HG03066 (cell line): ENCODE measurements around the gene RPL41.
"Not testable (repeated sequence)": the region's sequence is repeated elsewhere in the genome, so short reads cannot be mapped to it uniquely, and the experiment has no call there.

ENCODE experiments used
- ATAC-seq: cut with Tn5 transposase; IDR thresholded peaks from one replicate; pipeline ENCODE4 v1.9.1; 2021; ENCODE audit warnings: low read depth; ENCODE audit not compliant: unreplicated experiment

RPL41 gene

DNA sequence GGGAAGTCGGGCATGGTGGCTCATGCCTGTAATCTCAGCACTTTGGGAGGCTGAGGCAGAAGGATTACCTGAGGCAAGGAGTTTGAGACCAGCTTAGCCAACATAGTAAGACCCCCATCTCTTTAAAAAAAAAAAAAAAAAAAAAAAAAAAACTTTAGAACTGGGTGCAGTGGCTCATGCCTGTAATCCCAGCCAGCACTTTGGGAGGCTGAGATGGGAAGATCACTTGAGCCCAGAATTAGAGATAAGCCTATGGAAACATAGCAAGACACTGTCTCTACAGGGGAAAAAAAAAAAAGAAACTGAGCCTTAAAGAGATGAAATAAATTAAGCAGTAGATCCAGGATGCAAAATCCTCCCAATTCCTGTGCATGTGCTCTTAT, 13.8 kb upstream of the RPL41 start:
- no peak for ATAC-seq

DNA sequence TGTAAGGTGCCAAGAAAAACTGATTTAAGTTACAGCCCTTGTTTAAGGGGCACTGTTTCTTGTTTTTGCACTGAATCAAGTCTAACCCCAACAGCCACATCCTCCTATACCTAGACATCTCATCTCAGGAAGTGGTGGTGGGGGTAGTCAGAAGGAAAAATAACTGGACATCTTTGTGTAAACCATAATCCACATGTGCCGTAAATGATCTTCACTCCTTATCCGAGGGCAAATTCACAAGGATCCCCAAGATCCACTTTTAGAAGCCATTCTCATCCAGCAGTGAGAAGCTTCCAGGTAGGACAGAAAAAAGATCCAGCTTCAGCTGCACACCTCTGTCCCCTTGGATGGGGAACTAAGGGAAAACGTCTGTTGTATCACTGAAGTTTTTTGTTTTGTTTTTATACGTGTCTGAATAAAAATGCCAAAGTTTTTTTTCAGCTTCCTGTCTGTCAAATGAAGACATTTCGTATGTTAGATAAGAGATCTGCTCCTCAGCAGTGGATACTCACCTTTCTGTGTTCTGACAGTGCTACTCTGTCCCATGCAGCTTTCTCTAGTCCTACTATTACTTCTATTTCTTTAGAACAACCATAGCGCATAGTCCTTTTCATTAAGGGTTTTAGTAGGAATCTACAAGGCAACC, 13.2 kb upstream of the RPL41 start:
- no peak for ATAC-seq

DNA sequence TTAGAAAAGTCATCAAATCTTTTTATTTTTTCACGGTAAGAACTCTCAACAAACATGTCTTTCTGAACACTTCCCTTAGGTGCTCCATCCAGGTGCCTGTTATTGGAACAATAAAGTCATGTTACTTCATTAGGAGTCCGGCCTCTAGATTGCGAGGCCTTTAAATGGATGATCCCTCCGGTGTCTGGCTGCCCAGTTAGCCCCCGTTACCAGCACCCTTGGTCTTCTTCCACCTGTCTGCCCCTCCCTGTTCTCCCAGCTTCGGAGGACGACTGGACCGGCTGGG, 12.7 kb upstream of the RPL41 start:
- ATAC-seq, result no peak

DNA sequence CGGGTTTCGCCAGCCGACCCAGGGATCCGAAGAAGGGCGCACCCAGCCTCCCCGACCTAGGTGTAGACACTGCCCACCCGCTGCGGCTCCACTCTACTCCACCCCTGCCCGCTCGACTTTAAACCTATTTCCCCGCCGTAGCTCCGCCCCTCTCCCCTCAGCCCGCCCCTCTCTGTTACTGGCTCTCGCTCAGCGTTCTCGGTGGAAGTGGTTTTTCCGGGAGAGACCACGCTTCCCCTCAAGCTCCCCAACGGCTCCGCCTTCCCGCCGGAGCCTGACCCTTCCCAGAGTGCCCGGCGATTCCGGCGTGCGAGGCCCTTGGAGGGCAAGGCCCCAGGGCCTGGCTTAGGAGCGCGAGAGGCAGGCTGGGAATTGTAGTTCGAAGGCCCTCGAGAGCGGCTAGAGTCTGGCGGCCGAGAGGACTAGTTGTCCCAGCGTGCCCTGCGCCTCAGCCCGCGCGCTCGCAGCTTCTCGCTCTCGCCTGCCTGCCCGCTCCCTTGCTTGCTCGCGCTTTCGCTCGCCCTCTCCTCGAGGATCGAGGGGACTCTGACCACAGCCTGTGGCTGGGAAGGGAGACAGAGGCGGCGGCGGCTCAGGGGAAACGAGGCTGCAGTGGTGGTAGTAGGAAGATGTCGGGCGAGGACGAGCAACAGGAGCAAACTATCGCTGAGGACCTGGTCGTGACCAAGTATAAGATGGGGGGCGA, 12.2 kb upstream of the RPL41 start, which contains the start of gene PA2G4:
Gene PA2G4 (plus strand): TSS at position 451 of the 706 bp plus-strand sequence. CDS start 179 bp downstream, at position 630.
- ATAC-seq, result peak; percentile 92

DNA sequence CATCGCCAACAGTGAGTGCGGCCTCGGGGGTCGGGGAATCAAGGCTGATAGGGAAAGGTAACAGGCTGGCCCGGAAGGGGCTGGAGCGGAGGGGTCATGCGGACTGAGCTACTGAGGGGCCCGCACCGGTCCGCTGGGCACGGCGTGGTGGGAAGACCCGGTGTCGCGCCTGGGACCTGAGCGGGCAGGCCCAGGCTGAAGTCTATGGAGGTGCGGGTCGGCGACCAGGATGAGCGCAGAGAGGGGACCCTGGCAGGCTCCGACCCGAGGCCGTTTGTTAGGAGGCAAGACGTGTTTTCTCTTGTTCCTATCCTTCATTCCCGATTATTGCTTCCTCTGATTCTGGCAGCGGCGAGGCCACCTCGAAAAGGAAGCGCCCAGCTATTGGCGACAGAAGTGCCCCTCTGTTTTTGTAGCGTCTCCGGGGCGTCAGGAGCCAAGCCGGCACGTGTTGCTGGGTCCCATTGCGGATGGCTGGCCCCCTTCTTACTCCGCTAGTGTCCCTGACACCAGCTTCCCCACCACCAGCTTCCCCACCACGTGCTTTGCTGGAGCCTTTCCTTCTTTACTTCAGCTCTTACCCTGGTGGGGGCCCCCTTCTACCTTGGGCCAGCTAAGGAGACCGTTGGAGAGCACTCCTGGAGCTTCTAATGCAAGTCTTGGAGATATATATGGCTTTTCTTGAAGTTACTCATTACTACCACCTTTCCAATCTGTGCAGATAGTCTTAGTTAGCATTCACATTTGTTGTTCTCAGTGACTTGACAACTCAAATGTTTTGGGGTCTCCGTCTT, 11.4 kb upstream of the RPL41 start:
- peak; percentile 18 for ATAC-seq

DNA sequence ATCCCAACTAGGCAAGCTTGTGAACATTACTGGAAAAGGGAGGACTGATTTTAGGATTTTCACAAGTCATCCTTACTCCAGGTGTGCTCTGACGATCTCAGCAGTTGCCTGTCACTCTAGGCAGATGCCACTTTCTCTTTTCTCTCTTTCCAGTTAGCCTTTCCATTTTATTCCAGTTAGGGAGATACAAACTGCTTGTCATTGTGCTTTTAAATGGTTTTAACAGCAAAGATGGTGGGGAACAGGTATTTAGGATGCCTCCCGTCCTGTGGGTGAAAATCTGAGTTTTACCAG, 10.9 kb upstream of the RPL41 start:
- ATAC-seq, result no peak

DNA sequence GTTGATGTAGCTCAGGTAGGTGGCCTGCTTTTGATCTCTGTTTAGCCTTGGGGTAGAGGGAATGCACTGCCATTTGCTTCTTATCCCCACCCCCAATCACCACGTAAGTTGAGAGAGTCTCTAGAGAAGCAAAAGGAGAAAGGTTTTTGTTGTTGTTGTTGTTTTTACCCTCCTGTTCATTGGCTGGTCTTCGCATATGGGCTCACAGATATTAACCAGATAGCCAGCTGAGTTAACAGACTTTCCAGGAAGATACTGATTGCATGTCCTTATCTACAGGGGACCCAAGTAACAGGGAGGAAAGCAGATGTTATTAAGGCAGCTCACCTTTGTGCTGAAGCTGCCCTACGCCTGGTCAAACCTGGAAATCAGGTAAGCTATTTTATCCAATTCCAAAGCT, 9.2 kb upstream of the RPL41 start:
- ATAC-seq, result no peak

DNA sequence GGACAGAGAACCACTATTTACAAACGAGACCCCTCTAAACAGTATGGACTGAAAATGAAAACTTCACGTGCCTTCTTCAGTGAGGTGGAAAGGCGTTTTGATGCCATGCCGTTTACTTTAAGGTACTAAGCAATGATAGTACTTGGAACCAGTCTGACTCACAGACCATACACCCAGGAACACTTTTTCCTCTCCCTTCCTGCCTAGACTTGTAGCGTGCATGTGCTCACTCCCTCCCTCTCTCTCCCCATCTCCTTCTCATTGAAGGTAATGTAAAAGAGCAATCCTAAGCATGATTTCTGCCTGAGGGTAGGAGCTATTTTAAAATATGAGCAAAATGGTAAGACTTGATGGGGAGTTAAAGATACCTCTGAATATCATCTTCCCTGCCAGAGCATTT, 5.9 kb upstream of the RPL41 start:
- ATAC-seq, result no peak

DNA sequence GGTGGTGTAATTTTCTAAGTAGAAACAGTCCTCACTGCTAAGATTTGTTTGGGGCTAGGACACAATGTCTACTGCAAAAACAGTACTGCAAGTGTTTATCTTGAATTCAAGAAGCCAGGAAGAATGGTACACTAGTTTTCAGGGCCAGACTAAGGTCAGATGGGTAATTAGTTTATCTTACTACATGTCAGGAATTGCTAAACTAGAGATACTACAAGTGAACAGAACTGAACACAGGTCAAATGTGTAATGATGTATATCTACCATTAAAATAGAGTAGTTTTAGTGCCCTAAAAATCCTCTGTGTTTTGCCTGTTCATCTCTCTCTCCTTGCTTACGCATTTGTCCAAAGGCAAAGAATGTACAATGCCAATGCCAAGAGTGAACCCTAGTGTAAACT, 2.3 kb upstream of the RPL41 start:
- no peak for ATAC-seq

DNA sequence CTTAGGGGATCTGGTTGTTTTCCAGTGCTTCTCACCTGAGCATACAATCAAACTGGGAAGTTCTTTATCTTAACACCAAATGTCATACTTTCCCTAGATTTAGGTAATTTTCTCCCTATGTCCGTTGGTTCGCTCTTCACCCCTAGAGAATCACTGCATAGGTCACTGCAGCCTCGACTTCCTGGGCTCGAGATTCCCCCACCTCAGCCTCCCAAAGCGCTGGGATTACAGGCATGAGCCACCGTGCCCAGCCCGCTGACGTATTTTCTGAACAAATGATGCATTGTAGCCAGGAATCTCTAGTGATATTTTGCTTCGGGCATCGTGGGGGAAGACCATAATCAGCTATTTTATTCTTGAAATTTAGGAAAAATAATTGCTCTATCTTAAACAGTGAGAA, 1.1 kb upstream of the RPL41 start:
- ATAC-seq, result no peak

DNA sequence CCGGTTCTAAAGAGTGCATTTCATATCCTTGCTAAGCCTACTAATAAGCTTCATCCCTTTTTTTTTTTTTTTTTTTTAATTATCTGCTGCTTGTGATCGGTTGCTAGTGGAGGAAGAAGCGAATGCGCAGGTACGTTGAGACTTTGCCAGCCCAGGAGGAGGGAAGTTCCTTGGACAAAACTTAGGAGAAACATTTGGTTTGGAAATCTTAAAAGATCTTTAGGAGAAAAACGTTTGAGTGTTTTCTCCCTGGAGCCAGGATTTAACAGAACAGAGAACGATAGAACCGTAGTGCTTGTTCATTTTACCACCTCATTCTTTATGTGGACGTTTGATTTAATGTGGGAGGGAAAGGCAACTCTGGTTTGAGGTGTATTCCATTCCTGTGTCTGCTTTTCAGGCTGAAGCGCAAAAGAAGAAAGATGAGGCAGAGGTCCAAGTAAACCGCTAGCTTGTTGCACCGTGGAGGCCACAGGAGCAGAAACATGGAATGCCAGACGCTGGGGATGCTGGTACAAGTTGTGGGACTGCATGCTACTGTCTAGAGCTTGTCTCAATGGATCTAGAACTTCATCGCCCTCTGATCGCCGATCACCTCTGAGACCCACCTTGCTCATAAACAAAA, 761 bp downstream of the RPL41 start:
- not testable (repeated sequence) for ATAC-seq

DNA sequence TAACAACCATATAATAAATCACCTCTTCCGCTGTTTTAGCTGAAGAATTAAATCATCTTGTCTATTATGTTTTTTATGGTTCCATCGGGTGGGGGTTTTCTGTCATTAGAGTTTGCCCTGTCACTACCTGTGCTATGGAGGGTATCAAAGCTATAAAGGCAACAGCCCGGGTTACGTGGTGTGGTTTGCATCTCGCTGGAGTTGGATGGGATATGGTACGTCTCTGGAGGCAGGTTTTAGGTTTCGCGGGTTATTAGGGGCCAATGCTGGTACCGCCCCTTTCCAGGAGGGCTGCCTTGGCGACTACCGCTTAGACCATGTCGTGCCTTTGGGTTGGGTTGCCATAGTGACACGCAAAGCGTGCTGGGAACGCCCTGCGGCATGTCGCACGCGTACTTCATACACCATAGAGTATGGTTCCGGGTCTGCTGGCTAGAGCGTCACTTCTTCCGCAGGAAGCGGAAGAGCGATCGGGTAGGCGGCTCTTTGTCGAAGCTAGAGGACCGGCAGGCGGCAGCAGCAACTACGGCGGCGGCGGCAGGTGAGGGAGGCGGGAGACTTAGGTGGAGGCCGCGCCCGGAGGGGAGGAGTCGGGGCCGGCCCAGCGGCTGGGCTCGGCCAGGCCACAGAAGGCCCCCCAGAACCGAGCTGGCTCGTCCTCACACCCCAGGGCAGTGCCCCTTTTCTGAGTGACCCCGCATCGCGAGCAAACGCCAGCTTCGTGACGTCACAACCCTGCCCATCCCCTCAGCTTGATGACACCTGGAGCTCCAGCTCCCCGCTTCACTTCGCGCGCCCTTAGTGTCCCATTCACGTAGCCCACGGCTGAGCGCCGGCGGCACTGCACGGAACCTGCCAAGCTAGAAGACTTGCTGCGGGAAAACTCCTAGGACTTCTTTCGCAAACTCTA, 1.6 kb downstream of the RPL41 start, which contains the start of gene ZC3H10:
Gene ZC3H10 (plus strand): TSS at position 489 of the 910 bp plus-strand sequence. CDS start 2,297 bp downstream, outside the sequence.
- ATAC-seq, result peak; percentile 75

DNA sequence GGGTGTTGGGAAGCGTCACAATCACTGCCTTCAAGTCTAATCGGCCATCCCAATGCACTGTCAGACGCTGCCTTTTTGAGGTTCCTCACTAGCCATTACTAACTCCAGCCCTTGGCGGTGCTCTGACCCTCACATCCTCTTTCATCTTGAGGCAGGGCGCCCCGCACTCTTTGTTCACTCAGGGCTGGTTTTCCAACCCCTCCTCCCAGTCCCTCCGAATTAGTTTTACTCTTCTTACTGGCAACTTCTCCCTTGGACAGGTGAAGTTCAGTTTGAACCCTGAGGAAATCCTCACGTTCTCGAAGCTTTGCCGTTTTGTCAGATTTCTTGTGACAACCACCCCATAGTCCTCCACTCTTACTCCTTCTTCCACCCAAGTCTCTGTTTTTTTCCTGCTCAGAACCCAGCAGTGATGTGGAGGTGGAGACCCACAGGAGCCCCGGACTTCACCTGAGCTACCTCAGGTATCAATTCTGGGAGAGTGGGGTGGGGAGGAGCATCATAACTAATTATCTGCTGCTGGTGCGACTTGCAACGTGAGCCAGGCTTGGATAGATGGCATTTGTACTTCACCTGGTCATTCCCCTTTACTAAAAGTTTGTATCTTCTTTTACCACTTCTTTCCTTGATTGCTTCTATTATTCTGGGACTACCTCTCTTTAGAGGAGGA, 2.4 kb downstream of the RPL41 start:
- no peak for ATAC-seq

DNA sequence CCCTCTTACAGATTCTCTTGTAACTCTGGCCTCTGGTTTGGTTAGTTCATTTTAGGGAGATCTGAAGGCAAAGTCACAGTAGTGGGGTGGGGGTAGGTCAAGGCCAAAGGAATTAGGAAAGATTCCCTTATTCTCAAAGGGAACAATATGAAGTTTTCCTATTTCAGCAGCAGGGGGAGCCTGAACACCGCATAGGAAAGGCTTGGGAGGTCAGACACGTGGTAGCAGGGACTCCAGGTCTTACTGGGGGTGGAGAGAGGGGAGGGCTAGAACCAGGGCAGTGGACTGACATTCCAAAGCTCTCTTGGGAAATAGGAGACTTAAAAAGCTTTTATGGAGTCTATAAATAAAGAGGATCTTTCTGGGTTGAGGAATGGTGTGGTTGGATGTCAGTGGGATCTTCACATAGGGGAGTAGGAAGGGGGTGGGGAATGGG, 2.9 kb downstream of the RPL41 start:
- ATAC-seq, result no peak

DNA sequence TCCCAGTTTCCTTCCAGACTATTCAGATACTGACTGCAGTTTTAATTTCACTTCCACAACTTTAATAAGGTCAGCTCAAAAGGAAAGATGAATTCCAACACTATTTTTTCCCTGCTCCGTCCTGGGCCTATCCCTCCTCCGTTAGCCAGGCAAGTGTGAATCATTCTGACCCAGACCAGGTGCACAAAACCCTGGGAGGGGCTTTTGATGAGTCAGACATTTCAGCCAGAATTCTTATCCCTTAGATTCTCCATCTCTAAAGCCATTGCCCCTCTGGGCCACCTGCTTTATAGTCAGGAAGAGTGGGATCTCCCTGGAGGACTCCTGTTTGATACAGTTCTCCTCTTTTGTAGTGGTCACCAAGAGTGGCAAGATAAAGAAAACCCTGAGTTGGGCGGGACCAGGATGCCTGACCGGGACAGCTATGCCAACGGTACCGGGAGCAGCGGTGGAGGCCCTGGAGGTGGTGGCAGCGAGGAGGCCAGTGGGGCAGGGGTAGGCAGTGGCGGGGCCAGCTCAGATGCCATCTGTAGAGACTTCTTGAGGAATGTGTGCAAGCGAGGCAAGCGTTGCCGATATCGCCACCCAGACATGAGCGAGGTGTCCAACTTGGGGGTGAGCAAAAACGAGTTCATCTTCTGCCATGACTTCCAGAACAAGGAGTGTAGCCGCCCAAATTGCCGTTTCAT, 3.9 kb downstream of the RPL41 start:
- no peak for ATAC-seq

DNA sequence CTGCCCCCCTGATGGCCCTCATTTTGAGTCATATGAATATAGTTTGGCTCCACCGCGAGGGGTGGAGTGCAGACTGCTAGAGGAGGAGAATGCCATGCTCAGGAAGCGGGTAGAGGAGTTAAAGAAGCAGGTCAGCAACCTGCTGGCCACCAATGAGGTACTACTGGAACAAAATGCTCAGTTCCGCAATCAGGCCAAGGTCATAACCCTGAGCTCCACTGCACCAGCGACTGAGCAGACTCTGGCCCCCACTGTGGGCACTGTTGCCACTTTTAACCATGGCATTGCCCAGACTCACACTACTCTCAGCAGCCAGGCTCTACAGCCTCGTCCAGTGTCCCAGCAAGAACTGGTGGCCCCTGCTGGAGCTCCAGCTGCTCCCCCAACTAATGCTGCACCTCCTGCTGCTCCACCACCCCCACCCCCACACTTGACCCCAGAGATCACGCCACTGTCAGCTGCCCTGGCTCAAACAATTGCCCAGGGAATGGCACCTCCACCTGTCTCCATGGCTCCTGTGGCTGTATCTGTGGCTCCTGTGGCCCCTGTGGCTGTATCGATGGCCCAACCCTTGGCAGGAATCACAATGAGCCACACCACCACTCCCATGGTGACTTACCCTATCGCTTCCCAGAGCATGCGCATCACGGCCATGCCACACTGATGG, 4.9 kb downstream of the RPL41 start:
- no peak for ATAC-seq

DNA sequence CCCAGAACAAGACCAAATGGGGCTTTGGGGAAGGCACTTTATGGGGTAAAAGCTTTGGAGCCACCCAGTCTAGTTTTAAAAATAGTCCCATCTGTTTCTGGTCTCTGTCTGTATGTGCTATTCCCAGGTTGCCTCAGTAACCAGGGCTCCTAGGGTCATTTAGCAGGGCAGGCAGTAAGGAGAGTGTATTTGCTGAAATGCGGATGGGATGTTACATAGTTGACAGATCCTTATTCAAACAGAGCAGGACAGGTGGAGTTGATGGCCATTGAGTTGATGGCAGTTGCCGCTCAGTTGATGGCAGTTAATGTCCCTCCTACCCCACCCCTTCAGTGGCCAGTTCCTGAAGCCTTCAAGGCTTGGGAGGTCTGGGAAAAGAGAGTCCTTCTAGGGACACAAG, 6.2 kb downstream of the RPL41 start:
- no peak for ATAC-seq

DNA sequence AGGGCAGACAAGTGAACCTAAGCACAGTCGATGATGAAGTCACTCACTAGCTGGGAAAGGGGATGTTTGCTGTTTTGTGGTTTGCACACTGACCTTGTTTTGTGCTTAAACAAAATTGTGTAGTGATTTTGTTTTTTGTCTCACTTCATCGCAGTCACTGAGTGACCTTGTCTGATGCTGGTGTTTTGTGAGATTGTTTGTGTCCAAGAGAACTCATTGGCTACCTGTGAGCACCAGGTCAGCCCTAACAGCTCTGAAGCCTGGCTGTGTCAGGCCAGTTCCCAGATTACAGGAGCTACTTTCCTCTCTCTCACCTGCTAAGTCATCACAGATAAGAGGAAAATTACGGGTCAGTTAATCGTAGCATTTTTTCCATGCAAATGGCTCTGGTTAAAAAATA, 7.7 kb downstream of the RPL41 start:
- no peak for ATAC-seq
